Activated CD8-positive, alpha-beta T cell treated with anti-CD3 and anti-CD28 coated beads for 36 hours (primary cell): Measurements from ENCODE around the gene KAT2A. TPM values are rescaled to one million over a fixed set of nuclear protein-coding genes. Genes with fewer than 3 reads are reported as not detected.

Experiments used
- ATAC-seq: fragments of 200-7000 bp; cut with Tn5 transposase; one replicate; pipeline ENCODE4 v1.10.0; 2021; ENCODE audit warnings: mild to moderate bottlenecking, moderate library complexity
- CTCF ChIA-PET: fragments of 350-600 bp; sonication (Branson Sonifier 250); formaldehyde crosslinking; loops from one replicate; lab custom pipeline; 2021; ENCODE audit warnings: antibody characterized with exemption; lab: Charles Lee
- POLR2A ChIA-PET: fragments of 350-600 bp; sonication (Branson Sonifier 250); formaldehyde crosslinking; loops from one replicate; lab custom pipeline; 2021; ENCODE audit warnings: antibody characterized with exemption; lab: Charles Lee
- DNase-seq: peaks from one replicate; pipeline ENCODE4 v3.0.0-alpha.2; 2020
- H3K27ac Mint-ChIP-seq: one replicate; pipeline ENCODE4 v1.8.0; 2021; ENCODE audit warnings: mild to moderate bottlenecking, mixed read lengths
- H3K27me3 Mint-ChIP-seq: one replicate; pipeline ENCODE4 v1.8.0; 2021; ENCODE audit warnings: mixed read lengths
- H3K36me3 Mint-ChIP-seq: one replicate; pipeline ENCODE4 v1.8.0; 2021; ENCODE audit warnings: low read depth, mixed read lengths
- H3K4me1 Mint-ChIP-seq: one replicate; pipeline ENCODE4 v1.8.0; 2021; ENCODE audit warnings: low read depth, mixed read lengths
- H3K4me3 Mint-ChIP-seq: one replicate; pipeline ENCODE4 v1.8.0; 2021; ENCODE audit warnings: mild to moderate bottlenecking, moderate library complexity, mixed read lengths
- H3K9me3 Mint-ChIP-seq: one replicate; pipeline ENCODE4 v1.8.0; 2021; ENCODE audit warnings: mixed read lengths
- CTCF ChIP-seq: fragments of 200-600 bp; IDR thresholded peaks from one replicate; pipeline ENCODE4 v1.8.0; 2022; ENCODE audit warnings: antibody characterized with exemption, mild to moderate bottlenecking
- intact Hi-C: fragments of 100-400 bp; cut with micrococcal nuclease; formaldehyde crosslinking; loops from one replicate; pipeline ENCODE4 v1.10.0; 2022
- total RNA-seq, 2 experiments: library from RNA; stranded (reverse); gene quantifications; one replicate each; pipeline ENCODE4 v1.2.3, GENCODE V29; 2021

The KAT2A gene
- total RNA-seq, 2 experiments from 2014 or later: 49.2 to 50.2 TPM

DNA sequence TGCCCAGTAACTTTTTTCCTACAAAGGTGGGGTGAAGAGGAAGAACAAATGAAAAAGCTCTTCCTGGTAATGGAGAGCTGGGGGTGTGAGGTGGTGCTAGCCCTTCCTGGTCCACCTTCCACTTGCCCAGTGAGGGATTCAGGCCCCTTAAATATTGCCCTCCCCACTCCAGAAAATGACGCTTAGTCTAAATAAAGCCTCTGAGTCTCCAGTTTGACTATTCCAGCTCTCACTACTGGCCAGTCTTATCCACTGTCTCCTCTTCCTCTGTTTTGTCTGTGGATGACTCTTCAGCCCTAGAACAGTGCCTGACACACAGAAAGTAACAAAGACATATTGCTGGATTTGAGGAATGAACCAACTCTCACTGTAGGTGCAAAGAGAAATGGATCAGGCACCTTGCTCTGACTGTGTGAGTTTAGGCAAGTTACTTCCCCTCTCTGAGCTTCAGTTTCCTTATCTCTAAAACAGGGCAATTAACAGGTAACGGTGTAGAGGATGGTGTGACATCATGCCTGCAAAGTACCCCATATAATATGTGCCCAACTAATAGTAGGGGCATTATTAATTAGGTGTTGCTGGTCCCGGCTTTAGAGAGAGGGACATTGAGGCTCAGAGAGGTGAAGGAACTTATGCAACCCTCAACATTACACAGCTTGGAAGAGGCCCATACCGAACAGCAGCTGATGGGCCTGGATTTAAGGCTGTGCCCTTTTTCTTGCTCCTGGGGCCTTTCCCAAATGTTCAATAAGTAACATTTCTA is 44.2 kb downstream of the KAT2A start:
- Mint-ChIP-seq H3K27ac (no peak overlapping the region), H3K27me3 (peaks cover 7% of the 10 kb centered on the region), H3K4me1 (peaks cover 5% of the 10 kb centered on the region), H3K4me3 (no peak overlapping the region), H3K36me3 (no peaks in the 10 kb centered on the region), H3K9me3 (no peaks in the 10 kb centered on the region)
- ChIA-PET CTCF (interaction anchor here (1.3 to 3.3 kb wide), 3 partner anchors 10 to 26 kb away, joined by 4 to 24 read pairs (median 5); partner anchors contain the start of gene C17orf113), POLR2A (interaction anchor here (0.9 to 1.2 kb wide), 2 partner anchors 12 to 41 kb away, joined by 3 read pairs; no protein-coding TSS in a partner anchor)
- ATAC-seq (no peak), DNase-seq (no peak)
- TF ChIP-seq CTCF: no peak
- intact Hi-C loops: no loop called here

GRCh38 chr17:42075789-42076188 is 45.4 kb downstream of the KAT2A start:
- H3K27me3 Mint-ChIP-seq: peaks cover 8% of the 10 kb centered on the region
- no peaks in the 10 kb centered on the region for H3K9me3 Mint-ChIP-seq
- H3K27ac Mint-ChIP-seq: no peak overlapping the region
- TF ChIP-seq CTCF: no peak
- H3K4me3 Mint-ChIP-seq: no peak overlapping the region
- H3K36me3 Mint-ChIP-seq: no peaks in the 10 kb centered on the region
- intact Hi-C loops: no loop called here
- ATAC-seq (no peak), DNase-seq (no peak)
- CTCF ChIA-PET: interaction anchor here (3.3 kb wide), 1 partner anchor 9 kb away, joined by 24 read pairs; no protein-coding TSS in a partner anchor
- peaks cover 13% of the 10 kb centered on the region for H3K4me1 Mint-ChIP-seq
- POLR2A ChIA-PET: no interaction called here

GRCh38 chr17:42072323-42073187 is 48.6 kb downstream of the KAT2A start:
- Mint-ChIP-seq H3K9me3 (no peaks in the 10 kb centered on the region), H3K27me3 (peaks cover 8% of the 10 kb centered on the region), H3K27ac (peak overlapping the region; percentile 59), H3K4me3 (peak overlapping the region; percentile 72), H3K36me3 (no peaks in the 10 kb centered on the region), H3K4me1 (peaks cover 13% of the 10 kb centered on the region)
- DNase-seq: peak; percentile 21
- intact Hi-C loops: no loop called here
- ChIA-PET CTCF (interaction anchor here (0.8 to 3.9 kb wide), 8 partner anchors 8 to 52 kb away, joined by 3 to 19 read pairs (median 5); partner anchors contain the start of genes NKIRAS2 and ZNF385C), POLR2A (interaction anchor here (0.7 to 1.7 kb wide), 11 partner anchors 13 to 505 kb away, joined by 3 to 6 read pairs (median 4); partner anchors contain the start of genes DHX58, DNAJC7, KCNH4 and PSMC3IP)
- peak; percentile 47 for TF ChIP-seq CTCF
- peak; percentile 32 for ATAC-seq

- H3K27me3 Mint-ChIP-seq: peaks cover 8% of the 10 kb centered on the region
Measured at GRCh38 chr17:42071810-42072209, 49.4 kb downstream of the KAT2A start.

More at GRCh38 chr17:42071810-42072209, 49.4 kb downstream of the KAT2A start:
- DNase-seq (peak; percentile 54), ATAC-seq (peak; percentile 50)
- no peaks in the 10 kb centered on the region for H3K36me3 Mint-ChIP-seq
- H3K4me3 Mint-ChIP-seq: peak overlapping the region; percentile 72
- no peak for TF ChIP-seq CTCF
- POLR2A ChIA-PET: interaction anchor here (0.7 to 1.7 kb wide), 10 partner anchors 13 to 505 kb away, joined by 3 to 6 read pairs (median 4); partner anchors contain the start of genes DHX58, DNAJC7, PSMC3IP and ZNF385C
- H3K4me1 Mint-ChIP-seq: peaks cover 13% of the 10 kb centered on the region
- CTCF ChIA-PET: interaction anchor here (1.0 to 3.9 kb wide), 8 partner anchors 8 to 52 kb away, joined by 3 to 19 read pairs (median 5); partner anchors contain the start of gene NKIRAS2
- intact Hi-C loops: no loop called here
- peak overlapping the region; percentile 52 for H3K27ac Mint-ChIP-seq
- H3K9me3 Mint-ChIP-seq: no peaks in the 10 kb centered on the region
